NCI-H524 treated with DMSO at 0.1 percent for 48 hours (cell line): ENCODE data around the gene FBXW10B.
"Not testable (repeated sequence)": the region's sequence is repeated elsewhere in the genome, so short reads cannot be mapped to it uniquely, and the experiment has no call there.

Experiments used
- DNase-seq: peaks from one replicate; lab custom pipeline; 2025; lab: John Stamatoyannopoulos, UW

The FBXW10B gene

DNA sequence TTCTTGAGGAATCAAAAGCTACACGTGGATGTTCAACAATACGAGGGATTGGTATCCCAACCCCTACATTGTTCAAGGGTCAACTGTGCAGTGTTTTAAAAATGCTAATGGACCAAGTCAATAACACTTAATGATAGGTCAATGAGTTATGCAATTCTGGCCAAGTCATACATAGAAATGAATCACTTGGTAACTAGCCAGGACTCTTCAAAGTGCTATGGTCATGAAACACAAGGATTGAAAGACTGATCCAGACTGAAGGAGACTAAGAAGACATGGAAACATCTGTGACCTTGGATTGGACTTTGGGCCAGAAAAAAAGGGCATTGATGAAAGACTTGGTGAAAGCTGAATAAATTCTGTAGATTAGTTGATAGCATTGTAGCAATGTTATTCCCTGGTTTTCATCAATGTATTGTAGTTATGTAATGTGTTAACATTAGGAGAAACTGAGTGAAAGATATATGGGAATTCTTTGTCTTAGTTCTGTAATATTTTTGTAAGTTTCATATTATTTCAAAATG, 11.5 kb upstream of the FBXW10B start:
- DNase-seq: not testable (repeated sequence)

DNA sequence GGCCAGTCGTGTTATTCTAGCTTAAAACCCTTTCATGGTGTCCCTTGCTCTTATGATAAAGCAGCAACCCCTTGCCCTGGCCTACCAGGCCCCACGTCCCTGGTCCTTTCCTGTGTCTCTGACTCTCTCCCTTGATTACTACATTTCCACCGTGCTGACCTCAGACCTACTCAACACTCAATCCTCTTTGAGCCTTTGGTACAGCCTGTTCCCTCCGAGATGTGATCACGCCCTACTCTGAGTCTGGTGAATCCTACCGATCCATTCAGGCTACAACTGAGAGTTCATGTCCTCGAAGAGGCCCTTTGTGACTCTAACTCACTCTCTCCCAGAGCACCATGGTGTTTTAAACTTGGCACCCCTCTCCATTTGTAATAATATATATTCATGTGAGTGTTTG, 10.5 kb upstream of the FBXW10B start:
- DNase-seq: not testable (repeated sequence)

DNA sequence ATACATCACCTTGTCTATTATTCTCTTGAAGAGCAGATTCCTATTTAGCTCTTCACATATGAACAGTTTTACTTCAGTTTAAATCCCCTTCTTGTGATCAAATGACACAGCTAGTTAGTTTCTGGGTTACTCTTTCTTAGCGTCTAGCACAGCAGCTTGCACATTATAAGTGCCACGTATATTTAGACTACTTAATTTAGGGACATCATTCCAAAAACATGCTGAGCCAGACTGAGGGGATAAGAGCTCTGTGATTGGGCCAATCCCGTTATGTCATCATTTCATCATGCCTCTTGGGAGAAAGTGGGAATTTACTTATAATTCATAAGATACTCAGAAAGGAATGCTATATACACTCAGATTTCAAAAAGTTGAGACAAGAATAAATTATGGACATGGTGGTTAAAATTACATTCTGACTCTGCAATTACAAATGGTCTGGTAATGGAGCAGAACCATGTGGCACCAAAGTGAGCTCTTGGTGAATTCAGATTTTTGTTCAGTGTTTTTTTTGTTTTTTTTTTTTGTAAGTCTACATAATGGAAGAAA, 4.2 kb upstream of the FBXW10B start:
- not testable (repeated sequence) for DNase-seq

DNA sequence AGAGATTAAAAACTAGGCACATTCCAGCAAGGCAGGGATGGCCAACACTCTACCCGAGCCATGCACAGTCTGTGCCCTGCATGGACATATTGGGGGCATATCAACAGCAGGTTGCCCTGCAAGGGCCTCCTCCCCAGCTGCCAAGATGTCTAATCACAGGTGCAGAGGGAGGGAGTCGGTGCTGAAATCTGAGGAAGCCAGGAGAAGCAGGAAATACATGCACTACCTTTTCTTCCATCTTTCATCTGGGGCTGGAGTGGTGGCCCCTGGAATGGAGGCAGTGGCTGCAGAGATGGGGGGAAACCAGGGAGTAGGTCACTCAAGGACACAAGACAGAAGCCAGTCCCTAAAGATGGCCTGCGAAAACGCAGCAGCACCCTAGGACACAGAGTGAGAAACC, 3.8 kb upstream of the FBXW10B start:
- DNase-seq: not testable (repeated sequence)

DNA sequence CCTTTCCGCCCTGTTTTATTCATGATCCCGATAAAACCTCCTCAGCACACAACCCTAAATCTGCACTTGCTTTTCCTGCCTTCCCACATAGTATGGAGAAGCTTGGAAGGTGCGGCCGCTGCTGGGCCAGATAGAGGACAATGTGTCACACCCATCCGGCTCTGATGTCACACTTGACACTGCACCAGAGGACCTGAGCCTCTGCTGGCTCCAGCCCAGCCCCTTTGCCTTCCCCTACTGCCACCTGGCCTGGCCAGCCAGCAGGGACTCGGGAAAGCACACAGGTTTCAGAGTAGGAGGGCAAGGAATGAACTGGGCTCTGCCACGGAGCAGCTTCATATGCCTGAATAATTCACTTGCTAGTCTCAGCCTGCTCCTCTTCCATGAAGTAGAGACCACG, 2.6 kb upstream of the FBXW10B start:
- not testable (repeated sequence) for DNase-seq

DNA sequence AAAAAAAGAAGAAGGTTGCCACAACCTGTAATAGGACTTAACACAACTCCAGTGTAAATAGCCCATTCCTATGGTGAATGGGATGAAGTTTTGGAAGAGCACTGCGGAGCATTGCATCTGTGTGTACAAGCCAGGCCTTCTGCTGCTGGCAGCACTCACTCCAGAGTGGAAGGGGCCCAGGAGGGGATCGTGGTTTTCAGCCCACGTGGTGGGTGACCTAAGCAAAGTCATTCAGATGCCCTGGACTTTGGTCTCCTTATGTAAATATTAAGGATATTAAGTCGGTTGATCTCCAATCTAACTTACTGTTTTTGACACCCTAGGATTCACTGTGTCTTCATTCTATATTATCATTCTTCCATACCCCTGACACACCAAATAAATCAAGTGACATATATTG, 2.7 kb downstream of the FBXW10B start:
- not testable (repeated sequence) for DNase-seq

DNA sequence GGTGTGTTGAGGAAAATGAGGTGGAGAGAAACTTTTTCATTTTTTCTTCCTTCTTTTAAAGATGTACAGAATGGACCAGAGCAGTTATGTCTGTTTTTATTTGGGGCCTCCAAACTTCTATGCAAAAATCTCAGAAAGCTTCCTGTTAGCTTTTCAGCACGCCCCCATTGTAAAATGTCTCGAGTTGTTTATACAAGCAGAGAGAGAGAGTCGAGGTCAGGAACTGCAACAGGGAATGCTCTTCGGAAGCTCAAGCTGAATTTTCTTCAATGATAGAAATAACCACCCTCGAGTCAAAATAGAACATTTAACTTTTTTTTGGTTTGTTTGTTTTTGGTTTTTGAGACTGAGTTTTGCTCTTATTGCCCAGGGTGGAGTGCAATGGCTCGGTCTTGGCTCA, 3.7 kb downstream of the FBXW10B start:
- DNase-seq: not testable (repeated sequence)

DNA sequence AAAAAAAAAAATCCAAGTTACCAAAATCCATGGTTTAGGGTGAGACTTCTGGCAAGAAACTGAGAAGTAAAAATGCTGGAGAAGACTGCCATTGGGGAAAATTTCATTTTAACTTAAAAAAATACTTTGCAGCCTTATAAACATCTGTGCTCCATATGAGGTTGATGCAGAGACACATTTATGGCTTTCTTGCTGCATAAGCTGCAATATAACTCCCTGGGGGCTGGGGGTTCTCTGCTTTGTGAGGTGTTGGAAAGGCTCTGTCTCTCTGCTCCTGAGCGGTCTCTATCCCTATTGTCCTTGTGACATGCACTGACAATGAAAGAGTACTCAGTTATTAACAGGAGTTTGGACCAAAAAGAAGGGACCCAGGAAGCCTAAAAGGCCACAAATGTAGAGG, 6.4 kb downstream of the FBXW10B start:
- DNase-seq: not testable (repeated sequence)

DNA sequence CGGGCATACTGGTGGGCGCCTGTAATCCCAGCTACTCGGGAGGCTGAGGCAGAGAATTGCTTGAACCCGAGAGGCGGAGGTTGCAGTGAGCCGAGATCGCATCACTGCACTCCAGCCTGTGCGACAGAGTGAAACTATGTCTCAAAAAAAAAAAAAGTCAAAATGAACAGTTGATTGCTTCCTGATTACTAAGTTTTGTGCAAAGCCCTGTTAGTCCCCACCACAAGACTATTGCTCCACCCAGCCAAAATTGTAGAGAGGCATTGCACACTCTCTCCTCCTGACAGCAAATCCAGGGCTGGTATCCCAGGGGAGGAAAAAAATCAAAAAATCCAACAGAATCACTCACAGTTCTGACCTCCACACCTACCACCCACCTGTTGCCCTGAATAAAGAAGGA, 26.5 kb downstream of the FBXW10B start:
- DNase-seq: not testable (repeated sequence)

DNA sequence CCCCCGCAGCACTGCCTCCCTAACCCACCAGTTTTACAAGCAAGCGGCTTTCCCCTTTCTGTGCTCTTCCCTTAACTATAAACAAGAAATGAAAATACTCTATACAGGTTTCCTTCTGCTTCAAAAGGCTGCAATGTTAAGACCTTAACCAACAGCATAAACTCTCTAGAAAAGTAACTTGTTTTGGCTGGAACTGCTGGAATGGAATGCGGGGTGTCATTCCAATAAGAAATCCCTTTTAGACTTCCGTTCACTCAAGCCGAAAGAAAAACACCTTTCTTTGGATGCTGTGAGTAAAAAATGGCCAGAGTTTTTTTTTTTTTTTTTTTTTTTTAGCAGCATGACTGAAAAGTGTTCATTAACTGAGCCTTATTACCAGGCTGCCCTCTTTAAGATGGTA, 27.5 kb downstream of the FBXW10B start:
- DNase-seq: not testable (repeated sequence)

DNA sequence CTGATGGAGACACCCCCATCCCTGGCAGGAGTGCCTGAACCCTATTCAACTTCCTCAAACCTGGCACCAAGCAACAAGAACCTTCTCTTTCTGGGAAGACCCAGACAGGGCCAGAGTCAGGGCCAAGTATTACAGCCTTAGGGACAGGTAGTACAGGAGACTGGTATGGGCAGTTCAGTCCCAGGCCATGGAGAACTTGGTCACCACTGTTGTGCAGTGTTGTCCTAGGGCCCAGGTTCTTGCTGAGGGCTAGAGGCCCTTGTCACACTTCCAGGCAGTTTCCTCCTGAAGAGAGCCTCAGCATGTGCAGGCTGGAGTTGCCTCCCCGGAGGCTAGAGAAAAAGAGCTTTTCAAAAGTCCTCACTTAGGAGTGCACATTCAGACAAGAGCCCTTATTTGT, 28.7 kb downstream of the FBXW10B start:
- not testable (repeated sequence) for DNase-seq

DNA sequence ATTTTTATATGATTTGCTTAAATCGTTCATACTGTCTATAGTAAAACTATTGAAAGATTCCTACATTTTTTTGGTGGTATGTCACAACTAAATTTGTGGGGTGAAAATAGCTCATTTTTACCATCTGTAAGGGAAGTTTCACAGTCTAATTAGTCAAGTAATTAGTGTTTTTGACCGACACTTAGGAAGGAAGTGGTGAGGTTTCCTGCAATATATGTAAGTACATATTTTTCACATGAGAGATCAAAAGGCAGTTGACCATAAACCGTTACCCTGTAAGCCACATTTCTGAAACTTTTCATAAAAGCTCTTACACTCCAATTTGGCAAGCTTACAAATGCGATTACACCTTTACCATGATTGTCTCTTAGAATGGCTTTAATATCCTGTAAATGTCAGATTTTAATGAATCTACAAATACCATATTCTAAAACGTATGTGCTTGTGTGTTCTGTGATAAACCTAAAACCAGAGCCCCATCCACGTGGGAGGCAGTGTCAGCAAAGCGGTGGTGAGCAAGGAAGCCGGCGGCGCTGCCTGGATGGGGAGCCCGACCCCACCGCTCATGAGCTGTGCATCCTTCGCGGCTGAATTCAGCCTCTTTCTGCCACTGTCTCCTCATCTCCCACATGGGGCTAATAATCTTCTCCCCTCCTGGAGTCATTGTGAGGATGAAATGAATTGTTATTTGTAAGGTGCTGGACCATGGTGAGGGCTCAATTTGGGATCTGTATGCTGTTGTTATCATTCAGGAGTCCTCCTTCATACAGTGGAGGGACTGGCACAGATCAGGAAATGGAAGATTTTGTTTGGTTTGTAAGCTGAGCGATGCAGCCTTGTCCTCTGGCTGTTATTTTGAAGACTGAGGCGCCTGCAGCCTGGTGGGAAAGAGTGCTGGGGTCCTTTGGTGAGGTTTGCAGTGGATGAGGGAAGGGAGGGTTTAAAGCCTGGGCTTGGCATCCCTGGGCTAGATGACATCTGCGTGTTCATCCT, 29.7 kb downstream of the FBXW10B start:
- not testable (repeated sequence) for DNase-seq

DNA sequence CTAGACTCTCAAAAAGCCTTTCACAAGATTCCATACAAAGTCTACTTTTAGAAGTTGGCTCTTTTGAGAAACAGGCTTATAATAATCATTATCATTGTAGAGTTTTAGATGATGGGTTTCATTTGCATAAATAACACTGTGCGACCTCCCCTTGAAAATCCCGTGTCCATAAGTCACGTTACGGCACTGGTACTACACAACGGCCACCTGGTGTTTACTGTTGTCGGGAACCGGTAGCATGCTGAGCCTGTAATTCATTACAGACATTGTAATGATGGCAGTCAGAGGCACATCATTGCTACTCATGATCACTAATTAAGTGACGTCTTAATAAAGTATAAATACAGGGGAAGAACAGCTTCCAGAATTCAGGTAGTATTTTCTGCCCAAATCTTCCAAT, 31.5 kb downstream of the FBXW10B start:
- not testable (repeated sequence) for DNase-seq

DNA sequence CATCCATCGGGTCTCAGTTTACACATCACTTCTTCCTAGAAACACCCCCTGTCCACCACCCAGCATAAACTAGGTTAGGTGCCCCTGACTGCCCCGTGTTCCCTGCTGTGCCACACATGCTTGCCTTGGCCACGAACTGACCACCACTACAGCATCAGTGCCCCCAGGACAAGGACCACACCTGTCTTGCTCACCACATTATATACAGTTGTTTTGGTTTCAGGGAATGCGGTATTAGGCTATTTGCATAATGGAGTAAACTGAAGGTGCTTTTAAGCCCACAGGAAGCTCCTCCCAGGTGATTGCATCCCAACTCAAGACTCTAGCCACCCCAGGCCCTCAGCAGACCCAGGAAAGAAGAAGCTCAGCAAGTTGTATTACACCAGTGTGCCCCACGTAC, 36.2 kb downstream of the FBXW10B start:
- not testable (repeated sequence) for DNase-seq

DNA sequence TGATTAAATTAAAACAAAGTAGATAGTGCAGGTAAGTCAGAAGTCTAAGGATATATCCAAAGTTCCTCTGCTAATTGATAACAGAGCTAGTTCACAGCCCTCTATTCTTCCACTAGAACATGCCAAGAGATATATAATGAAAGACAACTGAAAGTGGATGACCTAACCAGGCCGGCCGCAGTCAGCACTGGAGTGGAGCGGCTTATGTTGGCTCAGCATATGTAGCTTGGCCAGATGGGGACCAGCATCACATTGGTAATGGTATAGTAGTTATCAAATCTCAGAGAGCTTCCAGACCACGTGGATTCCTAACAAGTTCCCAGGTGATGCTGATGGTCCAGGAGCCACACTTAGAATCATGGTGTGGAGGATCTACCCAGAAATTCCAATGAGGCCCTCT, 38.0 kb downstream of the FBXW10B start:
- not testable (repeated sequence) for DNase-seq

DNA sequence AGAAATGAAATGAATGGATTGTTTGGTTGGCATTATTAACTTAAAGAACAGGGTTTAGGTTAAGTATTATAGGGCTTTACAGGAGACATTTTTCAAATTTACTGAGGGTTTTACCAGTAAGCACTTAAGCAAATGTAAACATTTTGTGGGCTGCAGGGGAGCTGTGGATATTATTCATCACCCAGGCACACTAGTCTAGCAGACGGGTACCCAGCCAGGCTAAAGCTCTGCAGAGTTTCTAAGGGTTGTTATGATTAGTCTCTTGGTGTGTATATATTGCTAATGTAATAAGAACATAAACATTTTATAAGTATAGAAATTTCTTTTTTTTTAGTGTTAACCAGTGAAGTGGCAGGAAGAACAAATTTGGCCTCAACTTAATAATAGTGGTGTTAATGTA, 42.7 kb downstream of the FBXW10B start:
- DNase-seq: not testable (repeated sequence)

DNA sequence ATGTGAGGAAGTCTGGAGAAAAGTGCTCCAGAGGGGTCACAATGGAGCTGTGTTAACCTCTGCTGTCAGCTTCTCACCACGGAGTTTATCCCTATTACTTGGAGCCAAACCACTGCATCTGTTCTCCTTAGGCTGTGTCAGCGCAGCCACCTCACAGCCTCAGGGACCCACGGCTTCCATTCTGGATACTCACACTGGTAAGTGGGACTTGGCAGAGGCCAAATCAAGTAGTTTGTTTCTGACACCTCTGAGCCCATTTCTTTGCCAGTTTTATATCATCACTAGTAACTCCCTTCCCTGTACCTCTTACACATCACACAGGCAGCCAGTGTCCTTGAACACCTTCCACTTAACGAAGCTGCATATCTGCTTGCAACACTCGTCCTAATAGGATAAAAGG, 44.8 kb downstream of the FBXW10B start:
- DNase-seq: not testable (repeated sequence)

DNA sequence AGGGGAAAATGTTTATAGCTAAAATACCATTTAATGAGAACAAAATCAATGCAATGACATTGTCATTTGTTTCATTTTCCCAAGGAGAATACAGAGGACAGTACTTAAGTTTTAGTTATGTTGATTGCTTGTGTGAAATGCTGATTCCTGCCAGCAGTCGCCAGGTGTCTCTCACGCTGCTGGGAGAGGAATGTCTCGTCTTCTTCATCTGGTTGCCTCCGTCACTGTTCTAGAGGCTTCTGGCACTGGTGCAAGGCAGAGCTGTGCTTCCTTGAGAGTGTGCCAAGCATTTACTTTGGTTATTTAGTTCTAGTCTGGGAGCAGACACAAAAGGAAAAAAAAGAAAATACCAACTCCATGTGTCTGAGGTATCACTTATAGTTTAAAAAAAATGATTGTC, 45.6 kb downstream of the FBXW10B start:
- not testable (repeated sequence) for DNase-seq
